Measurements from ENCODE around the gene ERCC3.
"Not testable (repeated sequence)": the region's sequence is repeated elsewhere in the genome, so short reads cannot be mapped to it uniquely, and the experiment has no call there.

Gene ERCC3

DNA sequence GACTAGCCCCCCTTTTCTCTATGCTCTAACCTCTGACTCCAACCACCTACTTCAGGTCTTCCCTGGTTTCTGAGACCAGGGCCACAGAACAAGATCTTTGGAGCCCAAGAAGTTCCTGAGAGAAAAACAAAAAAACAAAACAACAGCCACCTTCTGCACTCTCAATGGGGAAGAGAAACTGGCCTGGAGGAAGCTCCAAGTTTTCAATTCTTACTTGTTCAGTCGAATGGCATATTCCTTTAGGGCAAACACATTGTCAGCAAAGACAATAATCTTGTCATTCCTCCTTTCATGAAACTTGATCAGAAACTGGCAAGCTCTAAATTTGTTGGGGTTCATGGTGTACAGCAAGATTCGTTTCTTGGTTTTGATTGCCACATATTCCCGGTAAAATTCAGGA lies 15.0 kb downstream of the ERCC3 start:
- DNase-seq (ENCODE audit: low spot score) = no peak

DNA sequence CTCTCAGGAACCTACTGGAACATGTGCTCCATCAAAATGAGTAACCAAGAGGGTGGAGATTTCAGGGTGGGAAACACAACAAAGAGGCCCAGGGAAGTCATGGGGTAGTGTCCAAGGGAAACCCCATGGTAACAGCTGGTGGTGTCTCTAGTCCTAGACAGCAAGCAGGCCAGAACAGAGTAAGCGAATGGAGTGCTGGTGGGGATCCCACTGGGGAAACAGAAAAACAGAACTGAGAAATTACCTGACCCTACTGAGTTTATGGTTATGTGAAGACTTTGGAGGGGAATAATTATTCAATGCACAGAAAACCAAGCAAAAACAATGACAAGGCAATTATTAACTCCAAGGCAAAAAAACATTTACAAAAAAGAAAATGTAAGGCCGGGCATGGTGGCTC lies 16.9 kb downstream of the ERCC3 start:
- no peak for DNase-seq (ENCODE audit: low spot score)

DNA sequence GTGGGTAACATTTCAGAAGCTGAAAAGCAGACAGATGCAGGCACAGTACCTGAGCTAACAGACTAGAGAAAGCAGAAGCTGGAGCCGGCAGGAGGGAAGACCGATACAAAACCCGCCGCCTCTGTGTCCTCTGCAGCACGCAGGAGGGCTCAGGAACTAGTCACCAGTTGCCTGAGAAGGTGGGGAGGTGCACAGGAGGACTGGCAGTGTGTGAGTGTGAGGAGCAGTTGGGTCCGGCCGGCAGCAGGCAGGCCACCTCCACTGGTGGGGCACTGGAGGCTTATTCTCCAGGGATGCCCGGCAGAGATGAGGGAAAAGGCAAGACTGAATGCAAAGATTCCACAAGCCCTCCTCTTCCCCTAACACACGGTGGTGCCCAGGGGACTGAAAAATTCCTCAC lies 18.2 kb downstream of the ERCC3 start:
- DNase-seq (ENCODE audit: low spot score) = no peak

DNA sequence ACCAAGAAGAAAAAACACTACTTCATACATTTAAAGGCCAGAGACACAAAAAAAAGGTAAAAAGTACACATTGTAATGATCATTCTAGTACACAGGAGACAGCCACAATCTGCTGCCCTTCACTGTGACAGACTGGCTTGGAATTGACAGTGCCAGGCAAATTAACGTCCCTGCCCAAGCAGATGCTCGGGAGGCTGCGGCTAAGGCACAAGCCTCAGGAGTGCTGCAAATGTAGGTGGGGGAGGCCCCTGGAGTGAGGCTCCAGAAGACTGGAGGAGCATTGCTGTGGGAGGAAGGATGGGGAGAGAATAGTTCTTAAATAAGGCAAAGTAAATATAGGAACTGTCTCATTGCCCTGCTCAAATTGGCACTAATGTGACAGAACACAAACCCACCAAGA lies 18.6 kb downstream of the ERCC3 start:
- no peak for DNase-seq (ENCODE audit: low spot score)

DNA sequence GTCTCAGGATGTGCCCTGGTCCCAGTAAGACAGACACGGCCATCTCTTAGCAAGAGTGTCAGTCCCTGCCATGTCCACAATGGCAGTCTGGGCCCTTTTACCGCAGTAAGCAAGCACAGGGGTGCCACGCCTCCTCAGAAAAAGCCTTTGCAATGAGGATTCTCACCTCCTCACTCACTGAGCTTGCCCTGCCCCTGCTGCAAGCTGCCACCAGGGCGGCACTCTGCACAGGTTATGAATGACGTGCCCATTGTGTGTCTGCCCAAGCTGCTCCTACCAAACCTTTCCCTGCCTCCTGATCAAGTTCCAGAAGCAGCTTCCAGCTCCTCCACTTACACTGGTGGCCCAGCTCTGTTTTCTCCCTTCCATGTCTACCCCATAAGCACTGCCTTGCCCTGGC lies 23.3 kb downstream of the ERCC3 start:
- no peak for DNase-seq (ENCODE audit: low spot score)

DNA sequence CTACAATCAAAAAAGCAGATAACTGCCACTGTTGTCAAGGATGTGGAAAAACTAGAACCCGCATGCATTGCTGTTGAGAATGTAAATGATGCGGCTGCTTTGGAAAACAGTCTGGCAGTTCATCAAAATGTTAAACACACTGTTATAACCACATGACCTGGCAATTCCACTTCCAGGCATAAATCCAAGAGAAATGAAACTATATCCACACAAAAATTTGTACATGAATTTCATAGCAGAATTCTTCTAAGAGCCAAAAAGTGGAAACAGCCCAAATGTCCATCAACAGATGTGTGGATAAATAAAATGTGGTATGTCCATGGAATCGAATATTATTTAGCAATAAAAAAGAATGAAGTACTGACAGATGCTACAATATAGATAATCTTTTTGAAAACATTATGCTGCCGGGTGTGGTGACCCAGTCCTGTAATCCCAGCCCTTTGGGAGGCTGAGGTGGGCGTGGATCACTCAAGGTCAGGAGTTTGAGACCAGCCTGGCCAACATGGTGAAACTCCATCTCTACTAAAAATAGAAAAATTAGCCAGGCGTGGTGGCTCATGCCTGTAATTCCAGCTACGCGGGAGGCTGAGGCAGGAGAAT lies 32.0 kb downstream of the ERCC3 start:
- no peak for DNase-seq (ENCODE audit: low spot score)

DNA sequence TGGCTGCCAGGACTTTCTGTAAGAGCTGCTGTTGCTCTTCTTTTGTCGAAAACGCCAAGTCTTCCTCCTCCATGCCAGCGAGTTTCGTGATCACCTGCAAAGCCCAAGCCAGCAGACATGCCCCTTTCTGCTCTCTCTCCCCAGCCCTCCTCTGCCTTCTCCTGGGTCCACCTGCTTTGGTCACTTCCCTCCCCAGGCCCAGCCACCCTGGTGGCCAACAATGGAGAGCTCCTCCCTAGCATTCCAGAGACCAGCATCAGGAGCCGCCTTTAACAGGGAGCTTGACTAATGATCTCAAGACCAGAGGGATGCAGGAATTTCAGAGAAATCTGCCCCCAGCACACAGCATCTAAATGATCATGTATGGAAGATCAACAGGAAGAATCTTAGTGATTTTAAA lies 34.6 kb downstream of the ERCC3 start:
- no peak for DNase-seq (ENCODE audit: low spot score)

DNA sequence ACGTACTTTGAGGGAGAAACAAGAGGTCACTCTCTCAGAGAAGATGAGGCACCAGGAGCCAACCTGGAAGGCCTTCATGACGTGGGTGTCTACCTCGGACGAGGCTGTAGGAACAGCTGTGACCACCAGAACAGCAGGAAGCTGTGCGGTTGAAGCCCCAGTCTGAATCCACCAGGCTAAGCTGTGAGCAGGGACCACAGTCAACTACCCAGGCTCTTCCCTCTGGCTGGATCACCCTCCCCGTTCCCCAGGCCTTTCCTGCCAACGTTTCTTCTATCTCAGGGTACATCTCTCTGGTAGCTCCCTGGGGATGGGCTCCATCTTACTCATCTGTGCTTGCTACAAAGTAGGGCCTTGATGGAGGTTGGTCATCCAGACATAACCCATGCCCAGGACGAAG lies 37.1 kb downstream of the ERCC3 start:
- DNase-seq (ENCODE audit: low spot score) = no peak

DNA sequence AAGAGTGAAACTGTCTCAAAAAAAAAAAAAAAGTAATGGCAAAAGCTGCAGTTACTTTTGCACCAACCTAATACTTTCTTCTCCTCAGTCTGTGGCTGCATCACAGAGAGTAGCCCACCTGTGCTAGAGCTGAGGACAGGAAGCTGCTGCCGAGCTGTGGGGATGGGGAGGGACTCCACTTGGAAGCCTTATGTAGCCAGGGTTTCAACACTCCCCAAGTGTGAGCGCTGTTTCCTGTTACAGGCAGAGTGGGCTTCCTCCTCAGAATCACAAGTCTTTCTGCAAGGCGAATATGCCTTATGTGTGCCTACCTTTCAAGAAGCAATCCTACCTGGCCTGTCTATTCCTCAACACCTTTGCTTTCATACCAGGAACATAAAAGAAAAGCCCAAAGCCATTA lies 37.6 kb downstream of the ERCC3 start:
- DNase-seq (ENCODE audit: low spot score) = no peak

DNA sequence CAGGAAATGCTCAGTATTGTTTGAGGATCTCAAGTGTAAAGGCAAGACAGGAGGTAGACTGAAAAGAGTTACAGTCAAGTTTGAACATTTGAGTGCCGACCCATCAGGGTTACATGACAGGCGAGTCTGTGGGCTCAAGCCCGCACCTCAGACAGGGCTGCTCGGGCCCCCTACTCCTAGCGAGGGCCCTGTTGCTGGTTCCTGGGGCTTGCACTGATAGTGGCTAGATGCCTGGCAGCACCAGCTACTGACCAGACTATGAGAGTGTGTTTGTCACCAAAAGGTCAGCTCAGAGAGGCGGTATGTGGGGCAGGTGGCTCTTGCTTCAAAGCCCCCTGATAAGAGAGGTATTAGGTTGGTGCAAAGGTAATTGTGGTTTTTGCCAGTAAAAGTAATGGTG lies 38.2 kb downstream of the ERCC3 start:
- no peak for DNase-seq (ENCODE audit: low spot score)

DNA sequence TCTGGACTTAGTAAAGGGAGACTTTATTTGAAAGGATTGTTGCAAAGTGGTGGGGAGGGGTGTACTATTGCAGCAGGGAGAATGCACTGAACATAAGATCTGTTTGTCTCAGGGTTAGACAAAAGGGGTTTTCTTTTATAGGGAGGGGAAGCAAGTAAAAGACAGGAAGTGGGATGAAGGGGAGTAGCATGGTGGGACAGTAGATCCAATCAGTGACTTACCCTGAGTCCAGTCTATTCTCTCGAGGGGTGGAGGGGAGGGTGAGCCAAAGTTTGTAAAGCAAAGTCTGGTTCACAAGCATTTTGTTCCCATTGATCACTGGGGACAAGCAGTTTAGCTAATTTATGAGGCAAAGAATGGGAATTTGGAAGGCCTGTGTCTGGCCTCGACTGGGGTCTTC lies 38.8 kb downstream of the ERCC3 start:
- no peak for DNase-seq (ENCODE audit: low spot score)

DNA sequence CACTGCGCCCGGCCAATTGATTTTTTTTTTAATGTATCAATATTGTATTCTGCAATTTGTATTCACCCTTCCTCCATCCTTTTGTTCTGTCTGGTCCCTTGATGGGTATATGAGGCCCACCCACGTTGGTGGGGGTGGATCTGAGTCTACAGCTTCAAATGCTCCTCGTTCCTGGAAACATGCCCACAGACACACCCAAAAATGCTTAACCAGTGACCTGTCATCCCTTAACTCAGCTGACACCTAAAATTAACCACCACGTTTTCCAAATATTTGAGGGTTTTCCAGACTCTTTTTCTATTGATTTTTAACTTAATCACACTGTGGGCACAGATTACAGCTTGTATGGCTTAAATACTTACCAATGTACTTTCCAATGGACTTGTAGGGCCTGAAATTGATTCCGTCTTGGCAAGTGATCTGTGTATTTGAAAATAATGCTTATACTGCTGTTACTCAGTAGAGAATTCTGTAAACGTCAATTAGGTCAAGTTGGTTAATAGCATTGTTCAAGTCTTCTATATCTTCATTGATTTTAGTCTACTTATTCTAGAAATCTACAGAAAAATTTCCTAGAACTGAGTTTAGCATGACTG lies 39.5 kb downstream of the ERCC3 start:
- no peak for DNase-seq (ENCODE audit: low spot score)

DNA sequence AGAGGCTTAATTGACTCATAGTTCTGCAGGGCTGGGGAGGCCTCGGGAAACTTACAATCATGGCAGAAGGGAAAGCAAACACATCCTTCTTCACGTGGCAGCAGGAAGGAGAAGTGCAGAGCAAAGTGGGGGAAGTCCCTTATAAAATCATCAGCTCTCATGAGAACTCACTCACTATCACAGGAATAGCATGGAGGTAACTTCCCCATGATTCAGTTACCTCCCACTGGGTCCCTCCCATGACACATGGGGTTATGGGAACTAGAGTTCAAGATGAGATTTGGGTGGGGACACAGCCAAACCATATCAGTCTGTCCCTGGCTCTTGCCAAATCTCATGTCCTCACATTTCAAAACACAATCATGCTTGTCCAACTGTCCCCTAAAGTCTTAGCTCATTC lies 52.8 kb downstream of the ERCC3 start:
- DNase-seq (ENCODE audit: low spot score) = not testable (repeated sequence)

DNA sequence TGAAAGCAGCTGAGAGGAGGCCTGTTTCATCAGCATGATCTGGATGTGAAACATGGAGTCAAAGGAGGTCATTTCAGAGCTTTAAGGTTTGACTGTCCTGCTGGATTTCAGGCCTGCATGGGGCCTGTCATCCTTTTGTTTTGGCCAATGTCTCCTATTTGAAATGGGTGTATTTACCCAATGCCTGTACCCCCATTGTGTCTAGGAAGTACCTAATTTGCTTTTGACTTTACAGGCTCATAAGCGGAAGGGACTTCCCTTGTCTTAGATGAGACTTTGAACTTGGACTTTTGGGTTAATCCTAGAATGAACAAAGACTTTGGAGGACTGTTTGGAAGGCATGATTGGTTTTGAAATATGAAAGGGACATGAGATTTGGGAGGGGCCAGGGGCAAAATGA lies 54.5 kb downstream of the ERCC3 start:
- DNase-seq (ENCODE audit: low spot score) = no peak

DNA sequence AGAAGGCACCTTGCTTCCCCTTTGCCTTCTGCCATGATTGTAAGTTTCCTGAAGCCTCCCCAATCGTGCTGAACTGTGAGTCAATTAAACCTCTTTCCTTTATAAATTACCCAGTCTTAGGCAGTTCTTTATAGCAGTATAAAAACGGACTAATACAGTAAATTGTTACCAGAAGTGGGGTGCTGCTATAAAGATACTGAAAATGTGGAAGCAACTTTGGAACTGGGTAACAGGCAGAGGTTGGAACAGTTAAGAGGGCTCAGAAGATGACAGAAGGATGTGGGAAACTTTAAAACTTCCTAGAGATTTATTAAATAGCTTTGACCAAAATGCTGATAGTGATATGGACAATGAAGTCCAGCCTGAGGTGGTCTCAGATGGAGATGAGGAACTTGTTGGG lies 56.2 kb downstream of the ERCC3 start:
- not testable (repeated sequence) for DNase-seq (ENCODE audit: low spot score)

DNA sequence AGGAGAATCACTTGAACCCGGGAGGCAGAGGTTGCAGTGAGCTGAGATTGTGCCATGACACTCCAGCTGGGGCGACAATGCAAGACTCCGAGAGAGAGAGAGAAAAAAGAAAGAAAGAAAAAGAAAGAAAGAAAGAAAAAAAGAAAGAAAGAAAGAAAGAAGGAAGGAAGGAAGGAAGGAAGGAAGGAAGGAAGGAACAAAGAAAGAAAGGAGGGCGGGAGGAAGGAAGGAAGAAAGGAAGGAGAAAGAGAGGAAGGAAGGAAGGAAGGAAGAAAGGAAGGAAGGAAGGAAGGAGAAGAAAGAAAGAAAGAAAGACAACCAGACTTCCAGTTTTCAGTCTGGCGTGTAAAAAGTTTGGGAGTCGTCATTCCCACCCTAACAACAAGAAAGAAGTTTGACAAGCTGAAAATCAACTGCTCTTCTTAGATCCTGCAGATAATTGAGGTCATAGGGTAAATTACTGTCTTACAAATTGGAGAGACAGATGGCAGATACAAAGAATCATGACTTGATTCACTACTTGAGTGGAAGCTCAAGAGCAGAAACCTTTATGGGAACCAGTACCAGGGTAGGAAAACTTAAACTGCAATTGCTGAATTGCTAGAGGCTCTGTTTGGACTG lies 58.8 kb downstream of the ERCC3 start:
- DNase-seq (ENCODE audit: low spot score) = no peak

DNA sequence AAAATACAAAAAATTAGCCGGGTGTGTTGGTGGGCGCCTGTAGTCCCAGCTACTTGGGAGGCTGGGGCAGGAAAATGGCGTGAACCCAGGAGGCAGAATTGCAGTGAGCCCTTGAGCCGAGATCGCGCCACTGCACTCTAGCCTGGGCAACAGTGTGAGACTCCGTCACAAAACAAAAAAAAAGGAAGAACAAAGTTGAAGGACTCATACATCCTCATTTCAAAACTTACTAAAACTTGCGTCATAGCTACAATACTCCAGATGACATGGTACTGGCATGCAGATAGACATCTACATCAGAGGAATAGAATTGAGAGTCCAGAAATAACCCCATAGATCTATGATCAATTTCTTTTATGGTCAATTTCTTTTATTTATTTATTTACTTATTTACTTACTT lies 60.2 kb downstream of the ERCC3 start:
- DNase-seq (ENCODE audit: low spot score) = no peak

DNA sequence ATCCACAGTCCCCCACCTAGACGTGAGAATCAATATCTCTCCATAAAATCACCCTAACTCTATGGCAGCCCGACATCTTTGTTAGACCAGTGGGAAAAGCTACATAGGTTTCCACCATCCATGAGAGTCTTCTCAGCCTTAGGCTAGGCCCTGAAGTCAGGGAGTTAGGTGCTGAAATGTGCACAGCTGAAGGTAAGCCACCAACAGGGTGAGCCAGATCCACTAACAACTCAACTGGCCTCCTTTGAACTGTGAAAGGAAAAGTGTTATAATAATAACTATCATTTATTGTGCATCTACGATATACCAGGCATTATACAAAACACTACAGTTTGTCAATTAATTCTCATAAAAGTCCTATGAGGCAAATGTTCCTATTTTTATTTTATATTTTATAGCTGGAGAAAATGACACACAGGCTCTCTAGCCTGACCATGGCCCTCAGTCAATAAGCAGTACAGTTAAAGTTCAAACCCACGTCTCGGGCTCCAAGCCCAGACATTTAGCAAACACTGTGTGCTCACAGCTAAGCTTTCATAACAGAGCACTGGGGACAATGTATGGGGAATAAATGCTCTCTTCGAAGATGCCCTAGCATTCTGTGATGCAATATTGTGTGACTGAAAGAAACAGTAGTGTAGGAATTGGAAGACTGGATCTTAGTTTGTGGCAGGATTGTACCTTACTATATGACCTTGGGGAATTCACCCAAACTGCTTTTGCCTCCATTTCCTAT lies 62.6 kb downstream of the ERCC3 start:
- DNase-seq (ENCODE audit: low spot score) = peak; percentile 55

DNA sequence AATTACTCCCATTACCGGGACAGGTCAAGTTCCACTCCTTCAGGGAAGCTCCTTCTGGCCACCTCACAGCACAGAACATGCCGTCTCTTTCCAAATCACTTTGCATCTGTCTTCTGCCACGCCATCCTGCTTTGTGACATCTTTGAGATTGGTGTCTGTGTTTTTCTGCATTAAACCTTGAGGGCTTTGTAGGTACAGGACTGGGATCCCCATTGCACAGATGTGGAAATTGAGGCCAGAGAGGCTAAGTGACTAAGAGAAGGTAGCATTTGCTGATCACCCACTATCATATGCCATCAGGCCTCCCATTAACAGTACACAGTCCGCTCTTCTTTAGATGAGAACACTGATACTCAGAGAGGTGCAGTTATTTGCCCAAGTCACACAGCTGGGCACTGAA lies 64.4 kb downstream of the ERCC3 start:
- no peak for DNase-seq (ENCODE audit: low spot score)

DNA sequence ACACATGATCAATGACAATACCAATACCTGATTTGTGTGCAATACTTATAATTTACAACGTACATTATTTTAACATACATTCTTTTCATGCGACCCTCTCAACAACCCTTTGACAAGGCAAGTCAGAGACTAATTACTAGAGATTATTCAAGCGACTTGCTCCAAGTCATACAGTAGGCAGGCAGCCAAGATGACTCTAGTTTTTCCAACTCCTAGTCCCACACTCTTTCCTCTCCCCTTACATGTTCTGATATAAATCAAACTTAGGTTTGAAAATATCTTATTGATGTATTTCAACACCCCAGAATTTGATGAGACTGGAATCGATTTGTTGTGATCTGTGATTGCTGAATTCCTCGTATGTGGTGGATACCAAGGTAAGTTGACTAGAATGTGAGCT lies 65.8 kb downstream of the ERCC3 start:
- DNase-seq (ENCODE audit: low spot score) = no peak

DNA sequence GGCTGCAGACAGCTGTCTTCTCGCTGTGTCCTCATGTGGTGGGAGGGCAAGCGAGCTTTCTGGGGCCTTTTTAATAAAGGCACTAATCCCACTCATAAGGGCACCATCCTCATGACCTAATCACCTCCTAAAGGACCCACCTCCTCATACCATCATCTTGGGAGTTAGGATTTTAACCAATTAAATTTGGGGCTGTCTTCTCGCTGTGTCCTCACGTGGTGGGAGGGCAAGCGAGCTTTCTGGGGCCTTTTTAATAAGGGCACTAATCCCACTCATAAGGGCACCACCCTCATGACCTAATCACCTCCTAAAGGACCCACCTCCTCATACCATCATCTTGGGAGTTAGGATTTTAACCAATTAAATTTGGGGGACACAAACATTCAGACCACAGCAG lies 66.7 kb downstream of the ERCC3 start:
- DNase-seq (ENCODE audit: low spot score) = not testable (repeated sequence)

DNA sequence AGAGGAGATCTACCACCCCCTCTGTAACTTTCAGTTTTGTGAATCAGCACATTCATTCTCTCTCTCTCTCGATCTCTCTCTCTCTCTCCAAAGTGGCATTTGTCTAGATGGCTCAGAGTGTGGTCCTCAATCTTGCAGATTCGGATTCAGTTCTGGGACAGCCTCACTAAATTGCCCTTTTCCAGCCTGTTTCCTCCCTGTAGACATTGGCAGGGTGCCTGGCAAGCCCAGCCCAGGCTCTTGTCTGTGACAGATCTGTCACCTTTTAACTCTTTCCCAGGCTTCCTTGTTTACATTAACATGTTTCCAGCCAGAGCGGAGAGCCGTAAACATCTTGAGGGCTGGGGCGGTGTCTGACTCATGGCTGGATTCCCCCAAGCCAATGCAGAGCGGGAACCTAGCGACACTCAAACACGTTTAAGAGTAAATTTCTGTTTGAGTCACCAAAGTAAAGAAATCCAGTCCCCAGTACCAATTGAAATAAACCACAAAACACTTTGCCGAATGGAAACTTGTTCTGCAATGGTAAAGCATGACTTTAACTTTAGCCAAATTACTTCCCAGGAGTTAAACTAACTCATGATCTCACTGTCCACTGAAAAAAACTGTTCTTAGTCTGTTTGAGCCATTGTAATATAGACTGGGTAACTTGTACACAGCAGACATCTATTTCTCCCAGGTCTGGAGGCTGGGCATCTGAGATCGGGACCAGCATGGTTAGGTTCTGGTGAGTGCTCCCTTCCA lies 67.3 kb downstream of the ERCC3 start:
- peak; percentile 62 for DNase-seq (ENCODE audit: low spot score)

DNA sequence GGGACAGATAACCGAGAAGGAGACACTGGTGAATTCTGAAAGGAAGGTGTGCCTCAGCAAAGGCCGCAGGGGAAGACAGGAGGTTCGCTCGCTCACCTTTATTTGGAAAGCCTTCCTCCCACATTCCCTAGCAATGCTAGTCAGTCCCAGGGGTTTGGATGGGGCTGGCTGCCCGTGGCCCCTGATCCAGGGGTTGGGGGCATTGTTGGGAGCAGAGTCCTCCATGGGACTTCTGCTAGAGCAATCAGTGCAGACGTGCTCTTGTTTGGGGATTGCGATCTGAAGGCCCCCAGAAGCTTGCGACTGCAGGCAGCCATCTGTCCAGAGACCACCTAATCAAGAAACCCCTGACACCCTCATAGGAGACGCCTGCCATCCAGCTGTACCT lies 67.8 kb downstream of the ERCC3 start:
- DNase-seq (ENCODE audit: low spot score) = no peak

Measured in HuH-7.5 (cell line).